Fibroblast of the aortic adventitia (primary cell): ENCODE results near the gene C22orf39. TPM values are rescaled to one million over a fixed set of nuclear protein-coding genes. Genes with fewer than 3 reads are reported as not detected.

Source experiments
- DNase-seq: peaks from one replicate; pipeline ENCODE4 v3.0.0-alpha.2; 2010; ENCODE audit warnings: low read depth
- H3K4me3 ChIP-seq: 2 replicates; pipeline ENCODE4 v1.5.1; 2011; ENCODE audit warnings: low read depth, mild to moderate bottlenecking, control low read depth, low read length, moderate library complexity
- total RNA-seq: library from RNA; depleted of rRNA; stranded (reverse); fragments of >200 nt; gene quantifications from 2 replicates; pipeline ENCODE4 v1.2.3, GENCODE V29; 2012; ENCODE audit warnings: low replicate concordance
- TF ChIP-seq, protein P1 (sequence below): IDR thresholded peaks from 2 replicates; pipeline ENCODE4 v1.5.1; 2011; ENCODE audit warnings: mild to moderate bottlenecking, low read length, control low read depth, inconsistent platforms; ENCODE audit not compliant: insufficient read depth

The C22orf39 gene
- total RNA-seq, 1 donor = 10.5 TPM

DNA sequence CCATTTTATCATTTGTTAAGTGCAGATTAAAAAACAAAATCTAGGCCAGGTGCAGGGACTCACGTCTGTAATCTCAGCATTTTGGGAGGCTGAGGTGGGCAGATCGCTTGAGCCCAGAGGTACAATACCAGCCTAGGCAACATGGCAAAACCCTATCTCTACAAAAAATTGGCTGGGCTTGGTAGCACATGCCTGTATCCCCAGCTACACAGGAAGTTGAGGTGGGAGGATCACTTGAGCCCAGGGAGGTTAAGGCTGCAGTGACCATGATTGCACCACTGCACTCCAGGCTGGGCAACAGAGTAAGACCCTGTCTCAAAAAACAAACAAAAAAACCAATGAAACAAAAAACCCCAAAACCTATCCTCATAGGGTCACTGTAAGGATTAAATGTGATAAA is 48.9 kb downstream of the C22orf39 start:
- no peak for DNase-seq

DNA sequence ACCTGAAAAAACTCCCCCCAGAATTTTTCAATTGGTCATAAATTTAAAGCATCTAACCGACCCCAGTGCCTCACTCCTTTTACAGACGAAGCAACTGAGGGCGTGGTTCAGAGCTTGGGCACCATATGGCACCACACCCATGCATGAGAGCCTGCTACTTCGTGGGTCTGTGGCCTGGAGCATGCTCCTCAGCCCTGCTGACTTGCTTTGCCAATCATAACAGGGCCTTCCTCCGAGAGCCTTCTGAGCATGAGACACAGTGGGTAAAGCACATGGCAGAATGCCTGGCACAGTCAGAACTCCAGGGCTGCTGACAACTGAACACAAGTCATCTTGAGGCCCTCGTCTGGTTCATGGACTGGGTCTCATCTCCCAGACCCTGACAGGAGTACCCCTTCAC is 49.3 kb downstream of the C22orf39 start:
- TF ChIP-seq, protein P1, sequence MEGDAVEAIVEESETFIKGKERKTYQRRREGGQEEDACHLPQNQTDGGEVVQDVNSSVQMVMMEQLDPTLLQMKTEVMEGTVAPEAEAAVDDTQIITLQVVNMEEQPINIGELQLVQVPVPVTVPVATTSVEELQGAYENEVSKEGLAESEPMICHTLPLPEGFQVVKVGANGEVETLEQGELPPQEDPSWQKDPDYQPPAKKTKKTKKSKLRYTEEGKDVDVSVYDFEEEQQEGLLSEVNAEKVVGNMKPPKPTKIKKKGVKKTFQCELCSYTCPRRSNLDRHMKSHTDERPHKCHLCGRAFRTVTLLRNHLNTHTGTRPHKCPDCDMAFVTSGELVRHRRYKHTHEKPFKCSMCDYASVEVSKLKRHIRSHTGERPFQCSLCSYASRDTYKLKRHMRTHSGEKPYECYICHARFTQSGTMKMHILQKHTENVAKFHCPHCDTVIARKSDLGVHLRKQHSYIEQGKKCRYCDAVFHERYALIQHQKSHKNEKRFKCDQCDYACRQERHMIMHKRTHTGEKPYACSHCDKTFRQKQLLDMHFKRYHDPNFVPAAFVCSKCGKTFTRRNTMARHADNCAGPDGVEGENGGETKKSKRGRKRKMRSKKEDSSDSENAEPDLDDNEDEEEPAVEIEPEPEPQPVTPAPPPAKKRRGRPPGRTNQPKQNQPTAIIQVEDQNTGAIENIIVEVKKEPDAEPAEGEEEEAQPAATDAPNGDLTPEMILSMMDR = no peak
- DNase-seq = peak; percentile 21
- no peak overlapping the region for H3K4me3 ChIP-seq

More for the DNA sequence above, 48.9 kb downstream of the C22orf39 start:
- TF ChIP-seq, protein P1 = no peak
- no peak overlapping the region for H3K4me3 ChIP-seq

DNA sequence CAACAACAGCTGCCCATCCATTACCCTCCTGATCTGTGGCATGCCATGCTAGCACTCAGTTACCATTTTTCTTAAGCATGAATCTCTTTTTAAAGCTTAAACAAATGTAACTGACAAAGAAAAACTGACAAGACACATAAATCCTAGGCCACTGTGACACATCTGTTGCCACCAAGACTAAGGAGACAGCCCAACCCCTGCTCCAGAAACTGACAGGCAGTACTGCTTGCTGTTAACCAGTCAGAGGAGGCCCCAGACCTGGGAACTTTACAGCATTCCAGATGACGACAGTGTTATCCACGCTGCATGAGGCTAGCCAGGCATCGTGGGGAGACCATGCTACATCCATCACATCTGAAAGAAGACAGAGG is 49.8 kb downstream of the C22orf39 start:
- DNase-seq = no peak
- TF ChIP-seq, protein P1 = no peak
- no peak overlapping the region for H3K4me3 ChIP-seq

DNA sequence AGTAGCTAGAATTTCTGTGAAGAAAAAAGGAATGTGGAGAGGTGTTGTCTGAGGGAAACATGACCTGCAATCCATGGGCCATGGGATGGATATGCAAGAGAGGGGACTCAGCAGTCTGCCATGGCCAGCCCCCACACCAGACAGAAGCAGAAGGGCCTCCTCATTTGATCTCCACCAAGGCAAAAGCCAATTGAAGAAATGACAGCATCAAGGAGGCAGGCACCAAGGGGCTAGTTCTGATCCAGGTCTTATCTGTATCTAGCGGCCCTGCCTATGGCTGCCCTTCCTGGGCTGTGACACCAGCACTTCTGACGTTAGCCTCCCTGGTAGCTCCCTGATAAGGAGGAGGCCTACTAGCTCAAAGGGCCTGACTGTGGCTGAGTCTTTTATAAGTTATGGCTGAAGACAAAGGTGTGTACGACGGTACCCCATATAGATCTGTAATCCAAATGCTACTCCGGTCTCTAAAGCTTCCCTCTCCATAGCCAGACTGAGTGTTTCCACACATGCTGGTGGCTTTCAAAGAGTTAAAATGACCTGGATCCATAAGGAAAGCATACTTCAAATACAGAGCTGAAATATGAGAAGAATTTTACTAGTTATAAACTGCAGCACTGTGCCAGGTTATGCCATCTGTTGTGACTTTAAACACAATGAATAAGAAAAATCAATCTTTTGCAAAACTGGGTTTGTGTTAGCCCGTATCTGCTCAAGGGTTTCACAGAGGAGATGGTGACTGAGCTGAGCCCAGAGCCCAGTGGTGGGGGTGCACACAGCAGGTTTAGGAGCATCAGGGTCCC is 50.4 kb downstream of the C22orf39 start:
- H3K4me3 ChIP-seq = no peak overlapping the region
- DNase-seq = no peak
- TF ChIP-seq, protein P1 = no peak

DNA sequence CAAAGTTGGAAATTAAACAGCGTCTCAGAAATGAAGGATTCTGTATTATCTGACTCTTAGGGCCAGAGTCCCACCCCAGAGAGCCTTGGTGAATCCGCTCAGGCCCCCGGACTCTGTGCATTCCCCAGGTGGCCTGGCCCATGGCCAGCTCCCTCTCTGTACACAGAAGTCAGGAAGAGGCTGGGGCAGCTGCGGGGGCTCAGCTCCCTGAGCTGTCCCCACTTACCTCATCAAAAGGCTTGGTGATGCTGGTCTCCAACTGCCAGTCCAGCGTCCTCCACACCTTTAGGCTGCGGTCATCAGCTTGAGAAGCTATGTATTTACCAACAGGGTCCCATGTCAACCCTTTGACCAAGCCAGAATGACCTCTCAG is 51.0 kb downstream of the C22orf39 start:
- TF ChIP-seq, protein P1 = no peak
- no peak for DNase-seq
- H3K4me3 ChIP-seq = no peak overlapping the region

DNA sequence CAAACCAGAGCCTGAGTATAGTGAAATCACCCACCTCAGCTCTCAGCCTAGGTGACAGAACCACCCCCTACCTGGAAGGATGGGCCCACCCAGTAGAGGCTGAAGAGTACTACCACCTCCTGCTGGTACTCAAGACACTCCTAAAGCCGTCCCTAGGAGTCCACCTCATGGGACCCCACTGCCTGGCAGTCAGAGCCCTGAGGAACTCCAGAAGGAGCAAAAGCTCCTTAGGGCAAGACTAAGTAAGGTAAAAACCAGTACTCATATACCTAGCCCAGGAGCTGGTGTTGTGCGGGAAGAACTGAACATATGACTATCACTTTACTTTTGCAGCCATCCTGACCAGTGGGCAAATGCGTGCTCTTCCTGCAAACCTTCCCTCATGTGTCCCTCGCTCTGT is 52.2 kb downstream of the C22orf39 start:
- DNase-seq = no peak
- no peak overlapping the region for H3K4me3 ChIP-seq
- TF ChIP-seq, protein P1 = no peak
